IPS-20b (cell line): ENCODE results near the gene RAP2A.

Source experiments
- H3K27ac ChIP-seq: one replicate; pipeline ENCODE4 v1.5.1; 2013; ENCODE audit warnings: low read length
- H3K27me3 ChIP-seq: 2 replicates; pipeline ENCODE4 v1.6.1; 2013; ENCODE audit warnings: mild to moderate bottlenecking, low read length, inconsistent platforms; ENCODE audit not compliant: insufficient read depth
- H3K36me3 ChIP-seq: 2 replicates; pipeline ENCODE4 v1.6.1; 2013; ENCODE audit warnings: low read depth, mild to moderate bottlenecking, inconsistent platforms, low read length, moderate library complexity; ENCODE audit not compliant: insufficient read depth
- H3K4me1 ChIP-seq: 2 replicates; pipeline ENCODE4 v1.6.1; 2013; ENCODE audit warnings: mild to moderate bottlenecking, control low read depth, inconsistent platforms, low read length, moderate library complexity; ENCODE audit not compliant: insufficient read depth
- H3K4me3 ChIP-seq: 2 replicates; pipeline ENCODE4 v1.5.1; 2013; ENCODE audit warnings: mild to moderate bottlenecking, low read length, inconsistent platforms
- H3K9ac ChIP-seq: 2 replicates; pipeline ENCODE4 v1.6.1; 2013; ENCODE audit warnings: low read depth, mild to moderate bottlenecking, inconsistent platforms, low read length, moderate library complexity
- H3K9me3 ChIP-seq: 2 replicates; pipeline ENCODE4 v1.6.1; 2013; ENCODE audit warnings: mild to moderate bottlenecking, low read depth, low read length, inconsistent platforms; ENCODE audit not compliant: insufficient read depth

RAP2A gene

DNA sequence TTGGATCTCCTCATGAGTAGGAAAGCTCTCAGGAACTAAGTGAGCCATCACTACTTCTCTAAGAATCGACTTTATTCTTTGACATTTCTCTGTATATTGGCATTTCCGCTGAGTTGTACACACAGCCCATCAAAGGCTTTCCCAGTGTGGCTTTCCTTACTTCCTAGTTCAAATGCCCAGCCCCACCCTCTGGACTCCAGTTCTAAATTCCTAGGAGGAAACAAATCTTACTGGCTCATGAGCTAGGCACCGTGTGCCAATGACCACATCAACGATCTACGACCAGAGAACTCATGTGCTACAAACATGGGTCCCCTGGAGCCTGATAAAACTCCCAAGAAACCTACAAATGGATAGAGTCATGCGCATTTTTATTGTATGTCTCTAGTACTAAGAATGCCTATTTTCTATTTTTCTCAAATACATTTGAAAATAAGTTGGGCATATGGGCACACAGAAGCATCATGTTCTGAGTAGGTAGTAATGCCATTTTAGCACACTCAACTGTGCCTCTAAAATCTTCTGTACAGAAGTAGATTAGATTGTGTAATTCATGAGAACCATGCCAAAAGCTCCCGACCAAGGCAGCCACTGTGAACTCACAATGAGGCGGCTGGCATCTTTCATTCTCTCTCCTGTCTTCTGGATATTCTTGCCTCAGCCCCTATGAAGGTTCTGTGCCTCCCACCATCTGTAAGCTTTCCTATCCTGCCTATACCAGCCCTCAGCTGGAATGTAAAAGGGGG is 10.5 kb upstream of the RAP2A start:
- peaks cover 8% of the 10 kb centered on the region; the same call in 1 of the 2 replicates for H3K4me1 ChIP-seq
- H3K4me3 ChIP-seq, result no peak overlapping the region
- no peak overlapping the region for H3K9ac ChIP-seq
- H3K27ac ChIP-seq, result no peak overlapping the region
- H3K9me3 ChIP-seq, result no peaks in the 10 kb centered on the region
- no peaks in the 10 kb centered on the region for H3K36me3 ChIP-seq
- no peaks in the 10 kb centered on the region for H3K27me3 ChIP-seq

- Histone ChIP-seq H3K9me3 (no peaks in the 10 kb centered on the region), H3K4me1 (peaks cover 11% of the 10 kb centered on the region; the same call in 1 of the 2 replicates), H3K27me3 (no peaks in the 10 kb centered on the region), H3K36me3 (no peaks in the 10 kb centered on the region), H3K4me3 (no peak overlapping the region), H3K27ac (no peak overlapping the region), H3K9ac (no peak overlapping the region)
Measured at GRCh38 chr13:97425590-97425989, 8.4 kb upstream of the RAP2A start.

DNA sequence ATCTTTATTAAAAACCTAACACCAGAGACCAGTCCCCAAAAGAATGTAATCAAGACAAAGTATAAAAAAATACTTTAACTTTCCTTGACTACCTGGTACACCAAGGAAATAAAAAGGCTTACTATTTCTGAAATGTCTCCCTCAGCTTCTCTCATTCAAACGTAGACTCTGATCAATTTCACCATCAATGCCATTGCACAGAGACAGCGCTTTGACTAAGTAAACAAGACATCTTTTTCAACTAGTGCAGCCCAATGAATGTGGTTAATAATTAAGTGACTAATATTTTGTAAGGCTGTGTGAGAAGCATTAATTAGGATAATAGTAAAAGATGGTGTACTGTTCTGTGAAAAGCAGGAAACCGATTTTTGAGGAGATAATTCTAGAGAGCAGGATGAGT is 7.3 kb upstream of the RAP2A start:
- Histone ChIP-seq H3K4me3 (no peak overlapping the region), H3K9ac (no peak overlapping the region), H3K4me1 (peaks cover 11% of the 10 kb centered on the region; the same call in 1 of the 2 replicates), H3K27me3 (no peaks in the 10 kb centered on the region), H3K27ac (no peak overlapping the region), H3K9me3 (no peaks in the 10 kb centered on the region), H3K36me3 (no peaks in the 10 kb centered on the region)

GRCh38 chr13:97429681-97430081 is 4.3 kb upstream of the RAP2A start:
- no peak overlapping the region for H3K4me3 ChIP-seq
- no peak overlapping the region for H3K27ac ChIP-seq
- no peaks in the 10 kb centered on the region for H3K27me3 ChIP-seq
- no peaks in the 10 kb centered on the region for H3K9me3 ChIP-seq
- no peaks in the 10 kb centered on the region for H3K36me3 ChIP-seq
- H3K9ac ChIP-seq, result peak overlapping the region; percentile 33; the same call in 1 of the 2 replicates
- H3K4me1 ChIP-seq, result peaks cover 11% of the 10 kb centered on the region; the same call in 1 of the 2 replicates

GRCh38 chr13:97430296-97430695 is 3.7 kb upstream of the RAP2A start:
- no peaks in the 10 kb centered on the region for H3K9me3 ChIP-seq
- H3K27ac ChIP-seq, result no peak overlapping the region
- H3K4me3 ChIP-seq, result no peak overlapping the region
- H3K36me3 ChIP-seq, result no peaks in the 10 kb centered on the region
- peaks cover 11% of the 10 kb centered on the region; the same call in 1 of the 2 replicates for H3K4me1 ChIP-seq
- no peaks in the 10 kb centered on the region for H3K27me3 ChIP-seq
- H3K9ac ChIP-seq, result no peak overlapping the region

GRCh38 chr13:97431171-97431764 is 2.7 kb upstream of the RAP2A start:
- Histone ChIP-seq H3K36me3 (peaks cover 2% of the 10 kb centered on the region; the same call in 1 of the 2 replicates), H3K4me3 (peak overlapping the region; percentile 100; the same call in 1 of the 2 replicates), H3K27ac (no peak overlapping the region), H3K27me3 (no peaks in the 10 kb centered on the region), H3K4me1 (peaks cover 16% of the 10 kb centered on the region; the same call in 1 of the 2 replicates), H3K9ac (no peak overlapping the region), H3K9me3 (no peaks in the 10 kb centered on the region)

DNA sequence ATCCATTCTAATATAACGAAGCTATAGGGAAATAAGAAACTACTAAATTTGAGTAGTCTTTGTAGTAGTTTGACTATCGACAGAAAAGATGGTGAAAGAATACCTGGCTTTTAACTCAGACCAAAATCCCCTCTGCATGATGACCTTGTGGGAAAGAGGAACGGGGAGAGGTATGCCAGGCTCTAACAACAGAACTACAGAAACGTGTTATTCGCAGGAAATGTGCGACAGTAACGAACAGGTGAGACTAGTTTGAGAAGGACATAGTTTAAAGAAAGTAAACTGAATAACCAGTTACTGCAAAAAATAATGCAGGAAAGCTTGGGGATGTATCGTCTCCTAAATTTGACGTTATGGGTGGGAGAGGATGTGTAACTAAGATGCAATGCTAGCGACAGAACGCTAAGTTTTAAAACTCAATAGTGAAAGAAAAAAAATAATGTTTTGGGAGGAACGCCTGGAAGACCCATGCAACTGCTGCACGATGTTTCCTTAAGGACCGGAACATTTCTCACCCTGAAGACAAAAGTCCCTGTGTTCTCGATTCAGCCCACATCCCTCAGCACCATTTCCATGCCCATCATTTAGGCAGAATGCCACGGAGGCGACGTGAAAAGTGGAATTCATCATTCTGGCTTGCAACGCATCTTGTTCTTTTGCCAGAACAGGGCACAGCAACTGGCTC is 1.6 kb upstream of the RAP2A start:
- Histone ChIP-seq H3K4me1 (peaks cover 16% of the 10 kb centered on the region; the same call in 1 of the 2 replicates), H3K9ac (peak overlapping the region; percentile 55; the same call in 1 of the 2 replicates), H3K36me3 (peaks cover 8% of the 10 kb centered on the region; the same call in 1 of the 2 replicates), H3K27ac (no peak overlapping the region), H3K27me3 (no peaks in the 10 kb centered on the region), H3K9me3 (no peaks in the 10 kb centered on the region), H3K4me3 (peak overlapping the region; percentile 100)

DNA sequence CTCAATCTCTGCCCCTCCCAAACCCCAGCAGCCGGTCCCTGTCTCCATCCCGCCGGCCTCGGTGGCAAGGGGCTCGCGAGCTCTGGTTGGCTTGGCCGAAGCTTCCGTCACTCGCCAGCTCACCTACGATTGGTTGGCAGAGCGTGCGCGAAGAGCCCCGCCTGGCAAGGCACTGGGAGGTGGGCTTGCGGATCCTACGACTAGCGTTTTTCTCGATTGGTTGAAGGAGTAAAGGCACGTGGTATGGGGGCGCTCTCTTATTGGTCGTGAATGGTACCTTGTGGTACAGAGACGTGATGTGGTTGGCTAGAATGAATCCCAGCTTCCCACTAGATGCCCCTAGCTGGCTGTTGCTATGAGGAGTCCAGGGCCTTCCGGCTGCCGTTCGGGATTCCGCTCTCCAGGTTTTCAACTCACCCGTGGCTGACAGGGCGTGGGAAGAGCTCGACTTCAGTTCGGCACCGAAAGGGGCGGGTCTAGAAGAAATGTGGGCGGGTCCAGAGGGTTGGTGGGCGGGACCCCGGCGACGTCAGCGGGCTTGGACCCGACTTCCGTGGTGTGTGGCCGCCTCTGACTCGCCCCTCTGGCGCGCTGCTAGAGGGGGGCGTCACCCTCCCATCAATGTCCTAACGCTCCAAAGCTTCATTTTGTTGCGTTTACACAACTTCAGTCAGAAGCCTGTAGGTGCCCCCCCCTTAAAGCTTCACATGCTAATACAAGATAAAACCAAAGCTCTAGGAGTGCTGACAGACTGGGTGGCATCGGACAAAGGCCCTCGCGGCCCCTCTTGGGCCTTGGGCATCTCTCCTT is 847 bp upstream of the RAP2A start:
- peaks cover 11% of the 10 kb centered on the region; the same call in 1 of the 2 replicates for H3K4me1 ChIP-seq
- H3K36me3 ChIP-seq, result peaks cover 8% of the 10 kb centered on the region; the same call in 1 of the 2 replicates
- H3K27ac ChIP-seq, result peak overlapping the region; percentile 92
- H3K9me3 ChIP-seq, result no peaks in the 10 kb centered on the region
- H3K9ac ChIP-seq, result peak overlapping the region; percentile 96
- H3K4me3 ChIP-seq, result peak overlapping the region; percentile 100
- no peaks in the 10 kb centered on the region for H3K27me3 ChIP-seq

DNA sequence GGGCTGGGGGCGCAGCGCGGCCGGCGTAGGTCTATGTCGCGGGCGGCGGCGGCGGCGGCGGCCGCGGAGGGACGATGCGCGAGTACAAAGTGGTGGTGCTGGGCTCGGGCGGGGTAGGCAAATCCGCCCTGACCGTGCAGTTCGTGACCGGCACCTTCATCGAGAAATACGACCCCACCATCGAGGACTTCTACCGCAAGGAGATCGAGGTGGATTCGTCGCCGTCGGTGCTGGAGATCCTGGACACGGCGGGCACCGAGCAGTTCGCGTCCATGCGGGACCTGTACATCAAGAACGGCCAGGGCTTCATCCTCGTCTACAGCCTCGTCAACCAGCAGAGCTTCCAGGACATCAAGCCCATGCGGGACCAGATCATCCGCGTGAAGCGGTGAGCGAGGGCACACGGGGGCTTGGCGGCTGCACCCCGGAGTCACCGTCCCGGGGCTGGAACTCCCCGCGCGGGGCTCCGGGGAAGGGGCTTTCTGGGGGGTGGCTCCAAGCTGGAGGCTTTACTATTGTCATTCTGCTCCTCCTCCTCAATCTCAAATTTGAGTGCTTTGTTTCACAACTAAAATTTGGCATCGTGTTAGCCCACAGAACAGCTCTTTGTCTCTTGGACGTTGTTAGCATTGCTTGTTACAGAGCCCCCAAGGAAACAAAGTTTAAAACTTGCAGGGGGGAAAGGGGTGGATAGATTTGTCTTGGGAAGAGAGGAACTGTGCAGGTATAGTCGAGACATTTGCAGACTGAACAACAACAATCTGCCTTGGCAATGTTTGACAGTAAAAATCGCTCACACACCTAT is 630 bp downstream of the RAP2A start:
- Histone ChIP-seq H3K9me3 (no peaks in the 10 kb centered on the region), H3K9ac (peak overlapping the region; percentile 92; the same call in 1 of the 2 replicates), H3K4me1 (peaks cover 5% of the 10 kb centered on the region; the same call in 1 of the 2 replicates), H3K27me3 (no peaks in the 10 kb centered on the region), H3K27ac (no peak overlapping the region), H3K36me3 (peaks cover 20% of the 10 kb centered on the region; the same call in 1 of the 2 replicates), H3K4me3 (peak overlapping the region; percentile 97)

- Histone ChIP-seq H3K36me3 (peaks cover 22% of the 10 kb centered on the region), H3K9ac (peak overlapping the region; percentile 92; the same call in 1 of the 2 replicates), H3K9me3 (no peaks in the 10 kb centered on the region), H3K4me3 (peak overlapping the region; percentile 97), H3K27ac (no peak overlapping the region), H3K27me3 (no peaks in the 10 kb centered on the region), H3K4me1 (peaks cover 5% of the 10 kb centered on the region; the same call in 1 of the 2 replicates)
Measured at GRCh38 chr13:97435323-97435722, 1.4 kb downstream of the RAP2A start.
